ENCODE results near the gene NABP1. TPM values are rescaled to one million over a fixed set of nuclear protein-coding genes. Genes with fewer than 3 reads are reported as not detected.

NABP1 gene
- total and polyA plus RNA-seq, 2 donors, result 26.9 to 68.4 TPM

DNA sequence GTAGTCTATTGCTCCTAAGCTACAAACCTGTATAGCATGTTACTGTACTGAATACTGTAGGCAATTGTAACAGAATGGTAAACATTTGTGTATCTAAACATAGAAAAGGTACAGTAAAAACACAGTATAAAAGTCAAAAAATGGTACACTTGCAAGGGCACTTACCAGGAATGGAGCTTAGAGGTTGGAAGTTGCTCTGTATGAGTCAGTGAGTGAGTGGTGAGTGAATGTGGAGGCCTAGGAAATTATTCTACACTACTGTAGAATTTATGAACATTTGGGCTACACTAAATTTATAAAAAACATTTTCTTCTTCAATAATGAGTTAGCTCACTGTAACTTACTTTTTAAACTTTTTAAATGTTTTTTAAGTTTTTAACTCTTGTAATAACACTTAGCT lies 19.0 kb downstream of the NABP1 start:
- no peaks in the 10 kb centered on the region for H3K27me3 ChIP-seq (ENCODE audit: control insufficient read depth in 2 of 2, insufficient read depth in 1 of 2, low read length in 1 of 2)
- DNase-seq (ENCODE audit: low read depth in 6 of 9, low spot score in 9 of 9), result no peak
- no peaks in the 10 kb centered on the region for H3K9me3 ChIP-seq (ENCODE audit: control insufficient read depth in 2 of 2, insufficient read depth in 1 of 2, low read length in 1 of 2)
- no peaks in the 10 kb centered on the region for H3K36me3 ChIP-seq (ENCODE audit: control insufficient read depth in 2 of 2, insufficient read depth in 2 of 2, low read length in 1 of 2)
- H3K4me3 ChIP-seq (ENCODE audit: low read length in 2 of 2), result no peak overlapping the region
- H3K4me1 ChIP-seq (ENCODE audit: control insufficient read depth in 2 of 2, insufficient read depth in 2 of 2, low read length in 2 of 2), result no peaks in the 10 kb centered on the region
- no peak overlapping the region for H3K27ac ChIP-seq (ENCODE audit: low read depth in 1 of 2, low read length in 1 of 2)

DNA sequence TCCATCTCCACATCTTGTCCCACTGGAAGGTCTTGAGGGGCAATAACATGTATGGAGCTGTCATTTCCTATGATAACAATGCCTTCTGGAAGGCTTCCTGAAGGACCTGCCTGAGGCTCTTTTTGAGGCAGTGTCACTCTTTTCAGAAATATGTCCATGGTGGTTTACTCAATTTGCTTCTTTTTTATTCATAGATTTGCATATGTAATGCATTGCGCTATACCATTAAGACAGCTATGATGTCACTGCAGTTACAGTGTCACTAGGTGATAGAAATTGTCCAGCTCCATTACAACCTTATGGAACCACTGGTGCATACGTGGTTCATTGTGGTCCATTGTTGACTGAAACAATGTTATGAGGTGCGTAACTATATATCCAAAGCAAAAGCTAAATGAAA lies 19.9 kb downstream of the NABP1 start:
- no peak overlapping the region for H3K4me3 ChIP-seq (ENCODE audit: low read length in 2 of 2)
- WGBS, result 98% methylated on average over 3 of the region's 3 CpGs
- no peaks in the 10 kb centered on the region for H3K4me1 ChIP-seq (ENCODE audit: control insufficient read depth in 2 of 2, insufficient read depth in 2 of 2, low read length in 2 of 2)
- no peaks in the 10 kb centered on the region for H3K9me3 ChIP-seq (ENCODE audit: control insufficient read depth in 2 of 2, insufficient read depth in 1 of 2, low read length in 1 of 2)
- no peaks in the 10 kb centered on the region for H3K36me3 ChIP-seq (ENCODE audit: control insufficient read depth in 2 of 2, insufficient read depth in 2 of 2, low read length in 1 of 2)
- H3K27me3 ChIP-seq (ENCODE audit: control insufficient read depth in 2 of 2, insufficient read depth in 1 of 2, low read length in 1 of 2), result no peaks in the 10 kb centered on the region
- no peak for DNase-seq (ENCODE audit: low read depth in 6 of 9, low spot score in 9 of 9)
- no peak overlapping the region for H3K27ac ChIP-seq (ENCODE audit: low read depth in 1 of 2, low read length in 1 of 2)

DNA sequence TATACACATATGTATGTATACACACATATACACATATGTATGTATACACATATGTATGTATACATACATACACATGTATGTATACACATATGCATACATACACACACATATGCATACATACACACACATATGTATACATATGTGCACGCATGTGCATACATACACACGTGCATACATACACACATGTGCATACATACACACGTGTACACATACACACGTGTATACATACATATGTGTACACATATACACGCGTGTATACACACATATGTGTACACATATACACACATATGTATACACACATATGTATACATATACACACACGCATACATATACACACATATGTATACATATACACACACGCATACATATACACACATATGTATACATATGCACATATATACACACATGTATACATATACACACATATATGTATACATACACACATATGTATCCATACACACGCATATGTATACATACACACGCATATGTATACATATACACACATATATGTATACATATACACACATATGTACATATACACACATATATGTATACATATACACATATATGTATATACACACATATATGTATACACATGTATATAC lies 21.5 kb downstream of the NABP1 start:
- Histone ChIP-seq H3K9me3 (ENCODE audit: control insufficient read depth in 2 of 2, insufficient read depth in 1 of 2, low read length in 1 of 2) (no peaks in the 10 kb centered on the region), H3K4me3 (ENCODE audit: low read length in 2 of 2) (no peak overlapping the region), H3K4me1 (ENCODE audit: control insufficient read depth in 2 of 2, insufficient read depth in 2 of 2, low read length in 2 of 2) (no peaks in the 10 kb centered on the region), H3K27me3 (ENCODE audit: control insufficient read depth in 2 of 2, insufficient read depth in 1 of 2, low read length in 1 of 2) (peaks cover 0 to 2% of the 10 kb centered on the region in 2 donors), H3K27ac (ENCODE audit: low read depth in 1 of 2, low read length in 1 of 2) (no peak overlapping the region), H3K36me3 (ENCODE audit: control insufficient read depth in 2 of 2, insufficient read depth in 2 of 2, low read length in 1 of 2) (no peaks in the 10 kb centered on the region)
- DNase-seq (ENCODE audit: low read depth in 6 of 9, low spot score in 9 of 9), result no peak
- 84% methylated on average over 10 of the region's 10 CpGs for WGBS

DNA sequence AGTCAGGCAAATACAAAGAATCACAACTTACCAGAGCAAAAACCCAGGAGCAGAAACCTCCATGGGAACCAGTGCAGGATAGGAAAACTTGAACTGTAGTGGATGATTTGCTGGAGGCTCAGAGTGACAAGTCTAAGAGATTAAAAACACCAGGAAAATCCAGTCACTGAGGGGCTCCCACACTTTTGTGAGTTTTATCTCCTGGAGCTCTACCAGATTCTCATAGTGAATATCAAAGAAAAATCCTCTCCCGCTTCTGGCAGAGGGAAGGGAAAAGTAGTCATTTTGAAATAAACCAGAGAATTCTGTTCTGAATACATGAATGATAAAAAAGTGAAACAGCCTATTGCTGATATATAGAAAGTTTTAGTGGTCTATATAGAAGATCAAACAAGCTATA lies 23.1 kb downstream of the NABP1 start:
- H3K4me3 ChIP-seq (ENCODE audit: low read length in 2 of 2), result no peak overlapping the region
- no peaks in the 10 kb centered on the region for H3K4me1 ChIP-seq (ENCODE audit: control insufficient read depth in 2 of 2, insufficient read depth in 2 of 2, low read length in 2 of 2)
- no peaks in the 10 kb centered on the region for H3K36me3 ChIP-seq (ENCODE audit: control insufficient read depth in 2 of 2, insufficient read depth in 2 of 2, low read length in 1 of 2)
- no peak for DNase-seq (ENCODE audit: low read depth in 6 of 9, low spot score in 9 of 9)
- H3K9me3 ChIP-seq (ENCODE audit: control insufficient read depth in 2 of 2, insufficient read depth in 1 of 2, low read length in 1 of 2), result no peaks in the 10 kb centered on the region
- H3K27me3 ChIP-seq (ENCODE audit: control insufficient read depth in 2 of 2, insufficient read depth in 1 of 2, low read length in 1 of 2), result peaks cover 0 to 2% of the 10 kb centered on the region in 2 donors
- WGBS, result 98% methylated on average over 1 of the region's 1 CpG
- no peak overlapping the region for H3K27ac ChIP-seq (ENCODE audit: low read depth in 1 of 2, low read length in 1 of 2)

DNA sequence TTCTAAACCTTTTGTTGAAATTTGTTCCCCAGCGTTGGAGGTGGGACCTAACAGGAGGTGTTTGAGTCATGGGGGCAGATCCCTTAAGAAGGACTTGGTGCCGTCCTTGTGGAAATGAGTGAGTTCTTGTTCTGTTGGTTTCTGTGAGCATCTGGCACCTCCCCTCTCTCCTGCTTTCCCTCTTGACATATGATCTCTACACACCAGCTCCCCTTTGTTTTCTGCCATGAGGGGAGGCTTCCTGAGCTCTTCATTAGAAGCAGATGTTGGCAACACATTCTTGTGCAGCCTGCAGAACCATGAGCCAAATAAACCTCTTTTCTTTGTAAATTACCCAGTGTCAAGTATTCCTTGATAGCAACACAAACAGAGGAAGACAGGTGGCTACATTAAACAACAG lies 23.8 kb downstream of the NABP1 start:
- no peak for DNase-seq (ENCODE audit: low read depth in 6 of 9, low spot score in 9 of 9)
- Histone ChIP-seq H3K27me3 (ENCODE audit: control insufficient read depth in 2 of 2, insufficient read depth in 1 of 2, low read length in 1 of 2) (peaks cover 0 to 2% of the 10 kb centered on the region in 2 donors), H3K9me3 (ENCODE audit: control insufficient read depth in 2 of 2, insufficient read depth in 1 of 2, low read length in 1 of 2) (no peaks in the 10 kb centered on the region), H3K36me3 (ENCODE audit: control insufficient read depth in 2 of 2, insufficient read depth in 2 of 2, low read length in 1 of 2) (no peaks in the 10 kb centered on the region), H3K4me3 (ENCODE audit: low read length in 2 of 2) (no peak overlapping the region), H3K4me1 (ENCODE audit: control insufficient read depth in 2 of 2, insufficient read depth in 2 of 2, low read length in 2 of 2) (no peaks in the 10 kb centered on the region), H3K27ac (ENCODE audit: low read depth in 1 of 2, low read length in 1 of 2) (no peak overlapping the region)
- WGBS, result 91% methylated on average over 2 of the region's 2 CpGs

DNA sequence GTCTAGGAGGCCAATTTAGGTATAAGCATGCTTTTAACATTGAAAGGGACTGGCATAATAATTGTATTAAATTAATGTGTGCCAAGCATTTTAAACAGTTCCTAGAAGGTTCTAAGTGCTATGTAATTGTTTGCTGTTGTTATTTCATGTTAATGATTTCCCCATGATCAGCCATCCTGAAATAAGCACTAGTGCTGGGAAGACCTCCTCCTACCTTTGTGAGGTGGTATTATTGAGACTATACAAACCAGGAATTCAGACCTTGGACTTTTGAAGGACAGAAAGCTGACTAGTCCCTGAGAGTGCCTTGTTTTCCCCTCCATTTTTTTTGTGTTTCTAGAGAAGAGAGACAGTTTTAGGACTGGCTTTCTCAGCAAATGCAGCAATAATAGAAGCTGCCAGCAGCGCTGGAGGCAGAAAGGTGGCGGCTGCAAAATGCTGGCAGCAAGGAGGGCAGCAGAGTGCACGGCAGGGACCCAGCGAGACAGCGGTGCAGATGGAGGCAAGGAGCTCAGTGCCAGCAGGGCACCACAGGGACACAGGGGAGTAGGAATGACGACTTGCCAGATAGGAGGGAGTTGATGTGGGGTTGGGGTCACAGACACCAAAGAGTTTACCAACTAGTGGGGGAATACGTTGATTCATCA lies 25.3 kb downstream of the NABP1 start:
- Histone ChIP-seq H3K27ac (ENCODE audit: low read depth in 1 of 2, low read length in 1 of 2) (no peak overlapping the region), H3K9me3 (ENCODE audit: control insufficient read depth in 2 of 2, insufficient read depth in 1 of 2, low read length in 1 of 2) (no peaks in the 10 kb centered on the region), H3K36me3 (ENCODE audit: control insufficient read depth in 2 of 2, insufficient read depth in 2 of 2, low read length in 1 of 2) (no peaks in the 10 kb centered on the region), H3K4me1 (ENCODE audit: control insufficient read depth in 2 of 2, insufficient read depth in 2 of 2, low read length in 2 of 2) (no peaks in the 10 kb centered on the region), H3K27me3 (ENCODE audit: control insufficient read depth in 2 of 2, insufficient read depth in 1 of 2, low read length in 1 of 2) (peaks cover 0 to 2% of the 10 kb centered on the region in 2 donors), H3K4me3 (ENCODE audit: low read length in 2 of 2) (no peak overlapping the region)
- no peak for DNase-seq (ENCODE audit: low read depth in 6 of 9, low spot score in 9 of 9)
- 94% methylated on average over 7 of the region's 7 CpGs for WGBS

DNA sequence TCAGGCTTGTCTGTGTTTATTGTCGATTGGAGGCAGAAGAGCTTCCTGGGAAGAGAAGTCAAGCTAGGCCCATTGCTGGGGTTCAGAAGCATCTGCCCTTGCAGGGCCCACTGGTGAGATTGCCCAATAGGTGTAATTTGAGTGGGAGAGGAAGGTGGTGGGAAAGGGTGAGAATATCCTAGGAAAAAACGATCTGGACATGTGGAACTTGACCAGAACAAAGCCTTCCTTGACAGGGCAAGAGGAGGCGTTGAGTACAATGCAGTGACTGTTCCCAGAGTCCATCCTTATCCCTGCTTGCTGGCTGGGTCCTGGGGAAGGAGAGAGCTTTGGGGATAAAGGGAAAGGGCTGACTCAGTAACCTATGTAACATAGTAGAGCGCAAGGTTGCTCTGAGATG lies 27.1 kb downstream of the NABP1 start:
- no peaks in the 10 kb centered on the region for H3K4me1 ChIP-seq (ENCODE audit: control insufficient read depth in 2 of 2, insufficient read depth in 2 of 2, low read length in 2 of 2)
- WGBS, result 93% methylated on average over 4 of the region's 4 CpGs
- H3K4me3 ChIP-seq (ENCODE audit: low read length in 2 of 2), result no peak overlapping the region
- H3K36me3 ChIP-seq (ENCODE audit: control insufficient read depth in 2 of 2, insufficient read depth in 2 of 2, low read length in 1 of 2), result no peaks in the 10 kb centered on the region
- H3K27me3 ChIP-seq (ENCODE audit: control insufficient read depth in 2 of 2, insufficient read depth in 1 of 2, low read length in 1 of 2), result peaks cover 0 to 2% of the 10 kb centered on the region in 2 donors
- H3K9me3 ChIP-seq (ENCODE audit: control insufficient read depth in 2 of 2, insufficient read depth in 1 of 2, low read length in 1 of 2), result no peaks in the 10 kb centered on the region
- H3K27ac ChIP-seq (ENCODE audit: low read depth in 1 of 2, low read length in 1 of 2), result no peak overlapping the region
- DNase-seq (ENCODE audit: low read depth in 6 of 9, low spot score in 9 of 9), result no peak

DNA sequence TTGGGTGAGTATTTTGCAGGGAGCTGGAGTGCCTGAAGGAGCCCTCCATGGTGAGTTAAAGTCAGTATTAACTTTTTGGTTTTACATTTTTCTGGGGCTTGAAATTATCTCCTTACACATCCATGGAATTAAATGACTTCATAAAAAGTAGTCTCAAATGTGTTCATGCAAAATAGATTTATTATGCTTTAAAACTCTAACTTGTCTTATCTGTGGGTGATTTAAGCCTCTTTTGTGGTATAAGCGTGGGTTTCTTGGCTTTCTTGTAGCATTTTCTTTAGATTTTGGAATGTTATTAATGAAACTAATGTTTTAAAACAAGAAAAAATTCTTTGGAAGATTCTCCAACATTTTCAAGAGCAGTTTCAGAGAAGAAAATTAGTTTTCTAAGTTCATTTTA lies 27.8 kb downstream of the NABP1 start:
- Histone ChIP-seq H3K4me1 (ENCODE audit: control insufficient read depth in 2 of 2, insufficient read depth in 2 of 2, low read length in 2 of 2) (no peaks in the 10 kb centered on the region), H3K4me3 (ENCODE audit: low read length in 2 of 2) (no peak overlapping the region), H3K36me3 (ENCODE audit: control insufficient read depth in 2 of 2, insufficient read depth in 2 of 2, low read length in 1 of 2) (no peaks in the 10 kb centered on the region), H3K27ac (ENCODE audit: low read depth in 1 of 2, low read length in 1 of 2) (no peak overlapping the region), H3K9me3 (ENCODE audit: control insufficient read depth in 2 of 2, insufficient read depth in 1 of 2, low read length in 1 of 2) (no peaks in the 10 kb centered on the region), H3K27me3 (ENCODE audit: control insufficient read depth in 2 of 2, insufficient read depth in 1 of 2, low read length in 1 of 2) (peaks cover 0 to 2% of the 10 kb centered on the region in 2 donors)
- 88% methylated on average over 1 of the region's 1 CpG for WGBS
- no peak for DNase-seq (ENCODE audit: low read depth in 6 of 9, low spot score in 9 of 9)

DNA sequence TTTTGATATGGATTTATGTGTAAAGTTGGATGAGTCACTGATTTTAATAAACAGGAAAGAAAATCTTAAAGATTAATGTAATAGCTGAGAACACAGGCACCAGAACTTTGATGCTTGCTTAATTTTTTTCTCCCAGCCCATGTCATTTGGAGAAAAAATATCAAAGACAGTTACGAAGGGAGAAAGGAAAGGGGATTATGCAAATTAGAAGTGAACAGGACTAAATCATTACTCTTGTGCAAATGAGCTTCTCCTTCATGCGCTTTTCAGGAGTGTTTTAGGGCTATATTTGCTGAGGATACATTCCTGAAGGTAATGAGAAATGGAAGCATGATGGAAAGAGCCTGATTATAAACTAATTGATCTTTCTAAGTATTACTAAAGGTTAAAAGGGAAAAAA lies 28.9 kb downstream of the NABP1 start:
- no peaks in the 10 kb centered on the region for H3K9me3 ChIP-seq (ENCODE audit: control insufficient read depth in 2 of 2, insufficient read depth in 1 of 2, low read length in 1 of 2)
- H3K27ac ChIP-seq (ENCODE audit: low read depth in 1 of 2, low read length in 1 of 2), result no peak overlapping the region
- no peak for DNase-seq (ENCODE audit: low read depth in 6 of 9, low spot score in 9 of 9)
- H3K4me3 ChIP-seq (ENCODE audit: low read length in 2 of 2), result no peak overlapping the region
- H3K4me1 ChIP-seq (ENCODE audit: control insufficient read depth in 2 of 2, insufficient read depth in 2 of 2, low read length in 2 of 2), result no peaks in the 10 kb centered on the region
- no peaks in the 10 kb centered on the region for H3K36me3 ChIP-seq (ENCODE audit: control insufficient read depth in 2 of 2, insufficient read depth in 2 of 2, low read length in 1 of 2)
- 93% methylated on average over 2 of the region's 2 CpGs for WGBS
- peaks cover 0 to 2% of the 10 kb centered on the region in 2 donors for H3K27me3 ChIP-seq (ENCODE audit: control insufficient read depth in 2 of 2, insufficient read depth in 1 of 2, low read length in 1 of 2)

Data from thymus (tissue), 11 donors.